GM21447 (cell line): ENCODE data around the gene HIF1A.
"Not testable (repeated sequence)": the region's sequence is repeated elsewhere in the genome, so short reads cannot be mapped to it uniquely, and the experiment has no call there.

Source experiments
- ATAC-seq: cut with Tn5 transposase; IDR thresholded peaks from one replicate; pipeline ENCODE4 v1.9.1; 2021; ENCODE audit not compliant: unreplicated experiment

The HIF1A gene

GRCh38 chr14:61694830-61695694 is at the start of gene HIF1A:
TSS of gene HIF1A (plus strand) at chr14:61695513. CDS start at chr14:61695805, 292 bp downstream.
- peak; percentile 88 for ATAC-seq

DNA sequence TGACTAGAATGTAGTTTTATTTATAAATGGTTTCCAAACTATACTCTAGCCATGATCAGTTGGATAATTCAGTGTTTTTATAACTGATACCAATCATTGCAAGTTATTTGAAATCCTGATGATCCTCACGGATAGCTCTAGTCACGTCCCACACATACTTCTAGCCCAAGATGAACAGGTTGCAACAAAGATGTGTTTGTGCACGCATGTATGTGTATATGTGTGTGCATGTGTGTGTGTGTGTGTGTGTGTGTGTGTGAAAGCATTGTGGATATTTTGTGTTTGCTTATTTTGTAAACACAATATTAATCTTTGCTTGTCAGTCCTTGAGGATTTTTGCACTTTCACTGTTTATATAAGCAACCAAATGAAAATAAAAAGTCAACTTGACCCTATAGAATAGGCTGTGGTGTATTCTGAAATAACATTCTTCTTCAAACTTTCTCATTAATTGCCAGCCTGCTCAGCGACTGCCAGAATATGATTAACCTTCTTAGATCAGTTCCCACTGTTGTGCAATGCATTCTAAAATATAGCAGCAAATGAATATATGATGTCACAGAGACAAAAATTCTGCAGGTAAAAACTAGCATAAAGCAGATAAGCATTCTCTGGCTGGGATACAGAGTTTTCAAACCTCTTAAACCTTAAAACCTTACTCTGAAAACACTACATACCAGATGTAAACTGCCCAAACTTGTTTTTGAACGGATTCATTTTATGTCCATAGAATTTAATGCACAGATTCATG is 48.8 kb upstream of the HIF1A start:
- ATAC-seq, result no peak

DNA sequence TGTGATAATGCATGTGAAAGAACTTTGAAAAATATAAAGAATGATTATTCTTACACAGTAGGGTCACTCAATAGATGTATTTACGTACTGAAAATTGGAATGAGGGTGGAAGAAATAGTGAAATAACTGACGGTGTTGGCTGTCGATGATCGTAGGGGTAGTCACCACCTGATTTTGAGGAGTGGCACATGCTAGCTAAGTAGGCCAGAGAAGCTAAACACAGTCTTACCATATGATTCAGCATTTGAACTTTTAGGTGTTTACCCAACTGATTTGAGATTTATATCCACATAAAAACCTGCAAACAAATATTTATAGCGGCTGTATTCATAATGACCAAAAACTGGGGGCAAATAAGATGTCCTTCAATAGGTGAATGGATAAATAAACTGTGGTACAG is 47.6 kb upstream of the HIF1A start:
- no peak for ATAC-seq

DNA sequence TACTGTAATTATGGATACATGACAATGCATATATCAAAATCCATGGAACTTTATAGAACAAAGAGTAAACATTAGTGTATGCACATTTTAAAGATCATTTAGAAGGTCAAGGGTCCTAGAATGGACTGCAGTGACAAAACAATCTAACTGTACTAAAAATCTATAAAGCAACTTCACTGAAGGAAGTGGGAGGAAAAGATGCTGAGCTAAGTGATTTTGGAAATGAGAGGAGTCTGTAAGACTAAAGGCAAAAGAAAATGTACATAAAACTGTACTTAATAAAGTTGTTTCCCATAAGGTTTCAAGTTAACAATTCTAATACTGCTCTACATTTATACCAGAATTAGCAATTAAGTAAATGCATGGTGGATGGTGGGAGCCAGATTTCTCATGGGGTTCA is 46.9 kb upstream of the HIF1A start:
- ATAC-seq, result no peak

DNA sequence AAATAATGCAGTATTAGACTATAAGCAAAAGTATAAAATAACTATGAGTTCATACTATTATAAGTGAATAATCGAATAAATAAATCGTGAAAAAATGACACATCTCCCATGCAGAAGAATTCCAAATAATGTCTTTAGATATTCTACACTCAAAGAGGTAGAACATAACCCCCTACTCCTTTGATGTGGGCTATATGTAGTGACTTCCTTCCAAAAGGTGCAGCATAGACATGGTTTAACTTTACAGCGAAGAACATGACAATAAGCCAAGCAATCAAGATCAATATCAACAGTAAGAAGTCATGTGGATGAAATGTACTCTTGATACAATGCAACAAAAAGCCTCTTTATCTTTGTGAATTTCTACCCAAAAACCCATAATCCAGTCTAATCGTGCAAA is 46.0 kb upstream of the HIF1A start:
- no peak for ATAC-seq

DNA sequence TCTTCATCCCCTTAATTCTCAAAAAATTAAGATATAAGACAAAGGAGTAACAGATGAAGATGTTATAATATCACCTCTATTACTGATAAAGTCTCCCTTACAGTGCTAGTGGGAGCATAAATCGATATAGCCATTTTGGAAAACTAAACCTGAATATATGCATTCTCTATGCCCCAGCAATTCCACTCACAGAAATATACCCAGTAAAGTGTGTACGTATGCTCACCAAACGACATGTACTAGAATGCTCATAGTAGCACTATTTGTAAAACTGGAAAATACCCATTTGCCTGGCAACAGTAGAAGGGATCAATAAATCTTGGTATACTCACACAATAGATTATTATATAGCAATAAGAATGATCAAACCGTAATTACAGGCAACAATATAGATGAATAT is 44.0 kb upstream of the HIF1A start:
- ATAC-seq, result no peak

DNA sequence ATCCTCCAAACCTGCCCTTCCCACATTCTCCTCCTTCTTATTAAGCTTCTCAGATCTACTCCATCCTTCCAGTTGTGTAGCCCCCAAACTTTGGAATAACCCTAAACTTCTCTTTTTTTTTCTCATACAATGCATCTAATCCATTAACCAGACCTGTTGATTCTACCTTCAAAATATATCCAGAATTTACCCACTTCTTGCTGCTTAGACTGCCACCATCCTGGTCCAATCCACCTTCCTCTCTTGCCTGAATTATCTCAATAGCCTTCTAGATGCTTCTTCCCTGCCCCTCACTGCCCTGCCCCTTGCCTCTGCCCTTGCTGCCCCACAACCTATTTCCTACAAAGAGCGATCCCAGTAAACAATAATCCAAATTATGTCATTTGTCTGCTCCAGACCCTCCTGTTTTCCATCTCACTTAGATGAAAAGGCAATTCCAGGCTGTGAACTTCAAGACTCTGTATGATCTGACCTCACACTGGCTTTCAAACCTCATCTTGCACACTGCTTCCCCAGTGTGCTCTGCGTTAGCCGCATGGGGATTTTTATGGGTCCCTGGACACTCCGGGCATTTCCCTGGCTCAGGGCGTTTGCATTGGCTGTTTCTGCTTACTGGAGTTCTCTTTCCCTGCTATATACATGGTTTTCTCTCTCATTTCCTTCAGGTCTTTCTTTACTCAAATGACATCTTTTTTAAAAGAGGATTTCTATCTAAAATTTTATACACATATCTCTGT is 42.6 kb upstream of the HIF1A start:
- no peak for ATAC-seq

- no peak for ATAC-seq
These were observed 41.8 kb upstream of the HIF1A start for GRCh38 chr14:61653507-61653906.

GRCh38 chr14:61654026-61654425 is 41.3 kb upstream of the HIF1A start:
- ATAC-seq, result no peak

GRCh38 chr14:61655777-61656176 is 39.5 kb upstream of the HIF1A start:
- ATAC-seq, result no peak

DNA sequence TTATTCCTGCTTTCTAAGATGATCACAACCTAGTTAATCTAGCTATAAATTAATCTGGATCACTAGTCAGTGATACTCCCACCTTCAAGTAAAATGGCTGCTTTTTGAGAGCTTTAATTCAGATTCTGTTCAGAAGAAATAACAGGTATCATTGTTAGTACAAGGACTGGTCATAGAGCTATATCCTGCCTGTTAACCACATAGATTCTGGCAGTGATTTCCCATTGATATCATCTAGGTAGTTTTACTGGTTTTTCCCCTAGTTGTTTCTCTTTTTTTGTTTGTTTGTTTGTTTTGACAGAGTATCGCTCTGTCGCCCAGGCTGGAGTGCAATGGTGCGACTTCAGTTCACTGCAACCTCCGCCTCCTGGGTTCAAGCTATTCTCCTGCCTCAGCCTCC is 39.0 kb upstream of the HIF1A start:
- no peak for ATAC-seq

DNA sequence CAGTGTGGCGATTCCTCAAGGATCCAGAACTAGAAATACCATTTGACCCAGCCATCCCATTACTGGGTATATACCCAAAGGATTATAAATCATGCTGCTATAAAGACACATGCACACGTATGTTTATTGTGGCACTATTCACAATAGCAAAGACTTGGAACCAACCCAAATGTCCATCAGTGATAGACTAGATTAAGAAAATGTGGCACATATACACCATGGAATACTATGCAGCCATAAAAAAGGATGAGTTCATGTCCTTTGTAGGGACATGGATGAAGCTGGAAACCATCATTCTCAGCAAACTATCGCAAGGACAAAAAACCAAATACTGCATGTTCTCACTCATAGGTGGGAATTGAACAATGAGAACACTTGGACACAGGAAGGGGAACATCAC is 37.2 kb upstream of the HIF1A start:
- not testable (repeated sequence) for ATAC-seq

DNA sequence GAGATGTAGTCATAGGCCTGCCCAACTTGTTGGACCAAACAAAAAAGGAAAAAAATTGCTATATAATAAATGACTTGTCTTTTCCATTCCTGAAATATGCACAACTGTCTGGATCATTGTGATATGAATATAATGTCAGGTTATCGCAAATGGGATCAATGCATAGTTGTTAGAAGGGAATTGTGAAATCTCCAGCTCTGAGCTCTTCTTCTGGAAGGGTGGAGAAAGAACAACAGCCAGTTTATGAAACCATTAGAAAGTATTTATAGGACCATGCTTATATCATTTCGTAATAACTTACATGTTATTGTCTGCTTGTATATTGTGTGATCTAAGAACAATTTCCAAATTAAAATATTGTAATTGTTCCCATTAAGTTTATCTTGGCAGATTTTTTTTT is 35.7 kb upstream of the HIF1A start:
- ATAC-seq, result no peak

DNA sequence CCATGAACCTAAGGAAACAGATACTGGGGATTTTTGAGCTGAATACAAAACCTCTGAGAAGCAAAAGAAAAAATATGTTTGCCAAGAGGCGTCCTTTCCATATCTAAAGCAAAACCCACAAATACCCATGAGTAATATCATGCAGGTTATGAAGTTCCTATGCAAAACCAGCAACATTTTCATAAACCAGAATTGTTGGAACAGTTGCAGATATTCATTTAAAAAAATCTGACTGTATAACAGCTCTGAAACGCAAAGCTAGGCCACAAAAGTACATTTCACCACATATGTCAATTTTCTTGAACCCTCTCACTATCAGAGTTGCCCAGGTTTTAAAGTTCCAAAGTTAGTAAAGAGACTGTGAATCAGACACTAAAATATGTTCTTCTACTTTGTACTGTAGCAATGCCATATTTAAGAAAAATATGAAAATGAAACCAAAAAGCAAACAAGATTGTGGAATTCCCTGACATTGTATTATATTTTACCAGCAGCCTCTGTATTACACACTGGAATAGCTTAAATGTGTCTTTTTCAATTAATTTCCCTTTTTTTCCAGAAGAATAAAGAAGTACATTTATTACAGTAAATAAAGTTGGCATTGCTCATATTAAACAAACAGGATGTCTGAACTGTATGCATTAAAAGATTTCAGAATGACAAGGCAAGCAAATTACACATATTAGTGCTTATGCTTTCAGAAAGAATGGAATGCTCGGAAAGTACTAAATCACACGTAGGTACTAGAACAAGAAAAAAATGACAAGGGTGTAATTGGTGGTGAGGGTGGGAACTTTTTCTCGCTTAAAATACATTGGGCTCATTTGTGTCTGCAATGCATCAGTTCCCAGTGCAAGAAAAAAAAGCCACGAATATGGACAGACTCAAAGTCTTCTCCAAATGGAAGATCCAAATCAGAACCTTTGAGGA is 33.6 kb upstream of the HIF1A start:
- ATAC-seq, result peak; percentile 32

GRCh38 chr14:61662437-61663311 is 32.6 kb upstream of the HIF1A start:
- peak; percentile 80 for ATAC-seq

DNA sequence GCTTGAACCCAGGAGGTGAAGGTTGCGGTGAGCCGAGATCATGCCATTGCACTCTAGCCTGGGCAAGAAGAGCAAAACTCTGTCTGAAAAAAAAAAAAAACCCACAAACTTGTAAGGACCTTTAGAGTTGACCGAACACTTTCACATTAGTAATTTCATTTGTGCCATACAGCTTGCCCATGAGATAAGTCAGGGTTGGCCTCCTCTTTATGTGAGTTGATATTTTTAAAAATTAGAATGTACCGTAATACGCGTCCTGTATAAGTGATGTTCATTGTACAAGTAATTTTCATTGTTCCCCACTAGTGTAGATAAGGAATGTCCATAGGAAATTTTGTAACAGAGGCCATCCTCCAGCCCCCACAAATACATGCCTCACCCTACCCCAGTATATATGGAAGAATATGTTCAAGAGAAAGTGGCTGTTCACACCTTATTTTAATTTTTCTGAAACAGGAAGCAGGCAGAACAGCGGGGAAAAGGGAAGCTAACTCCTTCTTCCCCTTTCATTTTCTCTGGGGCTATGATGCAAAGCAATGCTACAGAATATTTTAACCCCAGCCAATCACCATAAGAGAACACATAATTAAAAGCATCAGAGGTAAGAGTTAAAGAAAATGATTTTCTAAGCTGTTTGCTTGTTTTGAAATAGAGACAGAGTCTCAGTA is 31.9 kb upstream of the HIF1A start:
- ATAC-seq, result peak; percentile 20

GRCh38 chr14:61668282-61668681 is 27.0 kb upstream of the HIF1A start:
- ATAC-seq, result no peak

- no peak for ATAC-seq
These were observed 24.7 kb upstream of the HIF1A start for GRCh38 chr14:61670576-61670975.

DNA sequence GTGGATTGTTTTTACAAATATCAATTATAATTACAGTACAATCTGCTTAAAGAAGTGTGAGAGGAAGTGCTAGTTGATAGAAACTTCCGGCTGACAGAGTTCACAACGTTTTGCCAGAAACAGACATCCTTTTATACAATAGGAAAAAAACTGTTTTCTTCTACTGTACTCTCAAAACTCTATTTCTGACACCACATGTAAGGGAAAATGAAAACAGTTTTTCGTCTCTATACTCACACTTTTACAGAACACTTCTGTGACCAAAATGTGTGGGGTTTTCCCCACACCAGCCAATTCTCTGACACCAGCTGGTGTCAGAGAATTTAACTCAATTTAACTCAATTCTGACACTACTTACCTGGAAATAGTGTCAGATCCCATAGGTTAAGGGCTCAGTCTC is 24.2 kb upstream of the HIF1A start:
- peak; percentile 94 for ATAC-seq
